Measurements from ENCODE around the gene ADAMTSL4.

- TF ChIP-seq CTCF (IDR thresholded peaks at IDR 0.05 in 2 of 3, conservative IDR thresholded peaks at IDR 0.05 in 1 of 3; ENCODE audit: borderline replicate concordance in 1 of 3, insufficient read depth in 1 of 3, low read depth in 2 of 3, low read length in 2 of 3), result no peak
- no peak for TF ChIP-seq YY1 (IDR thresholded peaks at IDR 0.05; ENCODE audit: extremely low read depth, insufficient replicate concordance, low read depth, low read length)
- TF ChIP-seq MAX (IDR thresholded peaks at IDR 0.05), result no peak
- no peak for TF ChIP-seq REST (IDR thresholded peaks at IDR 0.05; ENCODE audit: low read depth)
- no peak for TF ChIP-seq EZH2 (IDR thresholded peaks at IDR 0.05)
- TF ChIP-seq POLR2A (IDR thresholded peaks at IDR 0.05; ENCODE audit: borderline replicate concordance, extremely low read depth, insufficient read depth, insufficient read length), result no peak
- TF ChIP-seq POLR2AphosphoS5 (IDR thresholded peaks at IDR 0.05; ENCODE audit: low read depth, low read length), result no peak
- no peak for TF ChIP-seq RAD21 (IDR thresholded peaks at IDR 0.05; ENCODE audit: low read depth)
- TF ChIP-seq ZNF274 (IDR thresholded peaks at IDR 0.05; ENCODE audit: low read depth, low read length), result no peak
- no peak for TF ChIP-seq ATF3 (IDR thresholded peaks at IDR 0.05)
- TF ChIP-seq JUND (IDR thresholded peaks at IDR 0.05), result no peak
- no peak for TF ChIP-seq SP1 (IDR thresholded peaks at IDR 0.05; ENCODE audit: low read depth)
- TF ChIP-seq TCF7L2 (IDR thresholded peaks at IDR 0.05; ENCODE audit: borderline replicate concordance, extremely low read depth, insufficient read depth, insufficient read length), result no peak
- no peak for TF ChIP-seq CEBPB (IDR thresholded peaks at IDR 0.05; ENCODE audit: low read depth)
These were observed 33.1 kb upstream of the ADAMTSL4 start for GRCh38 chr1:150516050-150516591.
